K562 (cell line): Measurements from ENCODE around the gene PRSS38. TPM values are rescaled to one million over a fixed set of nuclear protein-coding genes. Genes with fewer than 3 reads are reported as not detected.

ENCODE experiments used
- ATAC-seq: fragments of 200-7000 bp; cut with Tn5 transposase; 3 replicates; pipeline ENCODE4 v1.9.1; 2020; ENCODE audit warnings: moderate library complexity
- BruUV-seq: library from RNA; stranded (reverse); fragments of 400-500 nt; replicated peaks from 2 replicates; lab custom pipeline; 2021; lab: Mats Ljungman, UMichigan
- CTCF ChIA-PET: fragments of 300-600 bp; formaldehyde crosslinking; extraction: SDS; loops from one replicate; lab custom pipeline; 2021; ENCODE audit warnings: low intra/inter-chr PET ratio; lab: Yijun Ruan, JAX
- POLR2A ChIA-PET: fragments of 300-600, 350-650 bp; sonication (Branson Sonifier 250); formaldehyde crosslinking; extraction: SDS; loops from one replicate; lab custom pipeline; 2021; ENCODE audit warnings: antibody characterized with exemption, inconsistent platforms; lab: Yijun Ruan, JAX
- DNase-seq, 4 experiments: peaks; one replicate each; pipeline versions ENCODE4 v3.0.0 to v3.0.0-alpha.2; 2011 to 2018; ENCODE audit warnings: low spot score in 3 of 4, mixed read lengths in 3 of 4; ENCODE audit errors: extremely low read depth in 1 of 4
- FAIRE-seq: peaks from 2 replicates; lab custom pipeline; 2011; peaks lifted over from hg19 to GRCh38; lab: Jason Lieb, UNC
- H2AFZ ChIP-seq: 2 replicates; pipeline ENCODE4 v1.6.0; 2011; ENCODE audit warnings: low read depth, low read length, control low read depth, inconsistent platforms
- H3K27ac ChIP-seq: fragments of 200-600 bp; 3 replicates; pipeline ENCODE4 v1.8.0; 2011; ENCODE audit warnings: low read depth, mild to moderate bottlenecking, control low read depth, inconsistent platforms, low read length, moderate library complexity, mixed read lengths; ENCODE audit errors: extremely low read depth
- H3K27me3 ChIP-seq, 2 experiments: fragments of 300-600 bp in 1 of 2; 2 replicates in 1 of 2; 3 replicates in 1 of 2; pipeline versions ENCODE4 v1.6.0 to v1.8.0; 2011; ENCODE audit warnings: inconsistent platforms in 2 of 2, low read length in 2 of 2, mild to moderate bottlenecking in 1 of 2, mixed read lengths in 1 of 2, moderate library complexity in 1 of 2; ENCODE audit not compliant: control insufficient read depth in 2 of 2, insufficient read depth in 2 of 2
- H3K36me3 ChIP-seq: fragments of 300-600 bp; 3 replicates; pipeline ENCODE4 v1.8.0; 2011; ENCODE audit warnings: mild to moderate bottlenecking, low read length, inconsistent platforms; ENCODE audit not compliant: control insufficient read depth, insufficient read depth
- H3K4me1 ChIP-seq, 2 experiments: fragments of 200-600 bp in 1 of 2; replicated peaks in 1 of 2; 2 replicates in 1 of 2; 3 replicates in 1 of 2; pipeline versions ENCODE4 v1.5.1 to v1.8.0; 2011; ENCODE audit warnings: inconsistent platforms in 2 of 2, low read length in 2 of 2, mild to moderate bottlenecking in 1 of 2, mixed read lengths in 1 of 2, moderate library complexity in 1 of 2; ENCODE audit not compliant: control insufficient read depth in 2 of 2, insufficient read depth in 2 of 2
- H3K4me2 ChIP-seq: 2 replicates; pipeline ENCODE4 v1.6.1; 2011; ENCODE audit warnings: low read length, control low read depth, inconsistent platforms, mixed read lengths; ENCODE audit not compliant: insufficient read depth
- H3K4me3 ChIP-seq: fragments of 200-600 bp; sonication (generic), shearing (Covaris generic); 2 replicates; pipeline ENCODE4 v1.5.1; 2016; ENCODE audit warnings: control low read depth, inconsistent platforms
- H3K79me2 ChIP-seq: fragments of 200-600 bp; 3 replicates; pipeline ENCODE4 v1.8.0; 2011; ENCODE audit warnings: low read length, inconsistent platforms; ENCODE audit not compliant: control insufficient read depth, insufficient read depth
- H3K9ac ChIP-seq, 2 experiments: 2 replicates each; pipeline versions ENCODE4 v1.6.0 to v1.6.1; 2011; ENCODE audit warnings: low read depth in 2 of 2, low read length in 2 of 2, control low read depth in 1 of 2, inconsistent platforms in 1 of 2, mild to moderate bottlenecking in 1 of 2, mixed read lengths in 1 of 2; ENCODE audit not compliant: insufficient read depth in 1 of 2
- H3K9me1 ChIP-seq: one replicate; pipeline ENCODE4 v1.6.0; 2011; ENCODE audit warnings: inconsistent platforms, mild to moderate bottlenecking, low read length, moderate library complexity; ENCODE audit not compliant: control insufficient read depth, insufficient read depth
- H3K9me3 ChIP-seq: replicated peaks from 2 replicates; pipeline ENCODE4 v1.5.1; 2011; ENCODE audit warnings: low read depth, low read length, inconsistent platforms; ENCODE audit not compliant: control insufficient read depth, insufficient read depth
- H4K20me1 ChIP-seq: replicated peaks from 2 replicates; pipeline ENCODE4 v1.6.1; 2011; ENCODE audit warnings: low read length, inconsistent platforms, mixed read lengths; ENCODE audit not compliant: control insufficient read depth, insufficient read depth
- BHLHE40 ChIP-seq: IDR thresholded peaks from 2 replicates; pipeline ENCODE4 v1.6.1; 2011; ENCODE audit warnings: low read length, improper control_type of control experiment
- CLOCK ChIP-seq: fragments of 250-450 bp; sonication (Bioruptor Pico); IDR thresholded peaks from 2 replicates; pipeline ENCODE4 v1.4.0; 2020; ENCODE audit warnings: mild to moderate bottlenecking, moderate library complexity, borderline replicate concordance
- HMGXB4 ChIP-seq: sonication (generic); formaldehyde crosslinking; IDR thresholded peaks from 2 replicates; pipeline ENCODE4 v1.8.1; 2023; ENCODE audit warnings: mild to moderate bottlenecking, missing genetic modification reagents
- IRF2 ChIP-seq: sonication (generic); formaldehyde crosslinking; IDR thresholded peaks from 2 replicates; pipeline ENCODE4 v1.8.1; 2022; ENCODE audit warnings: mild to moderate bottlenecking, missing genetic modification reagents
- MAX ChIP-seq: sonication (generic); formaldehyde crosslinking; IDR thresholded peaks from 2 replicates; pipeline ENCODE4 v1.9.0; 2022; ENCODE audit warnings: mild to moderate bottlenecking, missing genetic modification reagents
- MITF ChIP-seq: IDR thresholded peaks from 2 replicates; pipeline ENCODE4 v1.6.1; 2014; ENCODE audit warnings: antibody characterized with exemption
- PML ChIP-seq: IDR thresholded peaks from 2 replicates; pipeline ENCODE4 v1.6.1; 2012; ENCODE audit warnings: low read length, inconsistent platforms
- RFX1 ChIP-seq: fragments of 450-650 bp; IDR thresholded peaks from 2 replicates; pipeline ENCODE4 v1.6.1; 2016; ENCODE audit warnings: mild to moderate bottlenecking, moderate library complexity
- RUNX1 ChIP-seq: sonication (generic); IDR thresholded peaks from 2 replicates; pipeline ENCODE4 v1.6.1; 2016; ENCODE audit warnings: antibody characterized with exemption, low read depth
- TGIF2 ChIP-seq: sonication (generic); formaldehyde crosslinking; IDR thresholded peaks from 2 replicates; pipeline ENCODE4 v1.8.1; 2022; ENCODE audit warnings: mild to moderate bottlenecking, missing genetic modification reagents, moderate library complexity
- ZBTB33 ChIP-seq: sonication (generic); formaldehyde crosslinking; IDR thresholded peaks from 2 replicates; pipeline ENCODE4 v1.8.1; 2023; ENCODE audit warnings: mild to moderate bottlenecking, missing genetic modification reagents
- ZKSCAN8 ChIP-seq: fragments of 200-800 bp; sonication (Bioruptor generic); IDR thresholded peaks from 2 replicates; pipeline ENCODE4 v1.6.1; 2016; ENCODE audit warnings: missing genetic modification characterization, missing compliant biosample characterization
- ZNF445 ChIP-seq: fragments of 250-450 bp; sonication (Bioruptor Pico); IDR thresholded peaks from 2 replicates; pipeline ENCODE4 v1.4.0; 2020; ENCODE audit warnings: low read depth, mild to moderate bottlenecking, moderate library complexity
- ZNF780A ChIP-seq: fragments of 250-450 bp; sonication (Bioruptor Pico); IDR thresholded peaks from 2 replicates; pipeline ENCODE4 v1.5.0; 2021; ENCODE audit warnings: mild to moderate bottlenecking
- WGBS: fragments of 100-300 bp; shearing (Covaris generic); methylation state at CpG from one replicate; pipeline ENCODE4 v1.1.6; 2016; ENCODE audit warnings: low coverage, mixed read lengths; ENCODE audit not compliant: insufficient coverage; ENCODE audit errors: missing lambda C conversion rate; 5-methylcytosine and 5-hydroxymethylcytosine counted together
- in situ Hi-C: fragments of 300-500 bp; cut with MboI; formaldehyde crosslinking; loops from 4 replicates; pipeline ENCODE4 v1.15.0; 2018; ENCODE audit warnings: inconsistent platforms, mixed read lengths
- intact Hi-C: fragments of 100-400 bp; cut with micrococcal nuclease; formaldehyde crosslinking; loops from 2 replicates; pipeline ENCODE4 v1.14.2; 2022
- polyA plus RNA-seq, 8 experiments: library from polyadenylated mRNA; depleted of rRNA in 4 of 8; stranded (reverse) in 5 of 8; unstranded in 3 of 8; fragments of >200 nt; fragmentation: Nextera tagmentation in 2 of 8; fragmentation: Illumina TruSeq in 1 of 8; extraction: Ambion mirVana in 2 of 8; extraction: Trizol in 1 of 8; gene quantifications; 2 replicates each; pipeline versions ENCODE4 v1.2.1 to v1.2.3, GENCODE V29; 2011 to 2014; ENCODE audit warnings: inconsistent platforms in 1 of 8, missing spikeins in 1 of 8
- total RNA-seq, 7 experiments: library from RNA; depleted of rRNA in 6 of 7; stranded (reverse); fragments of >200 nt in 6 of 7; fragmentation: Illumina TruSeq in 2 of 7; extraction: Trizol in 2 of 7; gene quantifications; 2 replicates each; pipeline versions ENCODE4 v1.2.1 to v1.2.3, GENCODE V29; 2011 to 2021; ENCODE audit warnings: low replicate concordance in 1 of 7

The PRSS38 gene
- total and polyA plus RNA-seq, 9 of the 15 experiments (the other 6 are each of a cell fraction or from before 2014, with no cell fraction given) = 0.09 to 0.14 TPM; not detected in 7

GRCh38 chr1:227893949-227894721, 78.7 kb downstream of the PRSS38 start:
- no TSS peak for BruUV-seq
- 5% methylated on average over 27 of the region's 27 CpGs for WGBS
- Histone ChIP-seq H2AFZ (peak overlapping the region; percentile 5; the same call in 1 of the 2 replicates), H3K9ac (peak overlapping the region in 1 of 2 experiments; percentile 44; a peak in 2 of 4 replicates), H3K79me2 (no peaks in the 10 kb centered on the region), H3K4me2 (no peak overlapping the region), H3K9me1 (no peaks in the 10 kb centered on the region), H4K20me1 (no peaks in the 10 kb centered on the region), H3K9me3 (no peaks in the 10 kb centered on the region), H3K4me3 (no peak overlapping the region), H3K27ac (no peak overlapping the region), H3K27me3 (peaks cover 0 to 35% of the 10 kb centered on the region in 2 experiments; a peak in 2 of 5 replicates), H3K36me3 (no peaks in the 10 kb centered on the region), H3K4me1 (peaks cover 2 to 48% of the 10 kb centered on the region in 2 experiments; a peak in 4 of 5 replicates)
- in situ Hi-C loops = no loop called here
- intact Hi-C loops = no loop called here
- POLR2A ChIA-PET = no interaction called here
- no peak for DNase-seq
- CTCF ChIA-PET = no interaction called here
- no peak for FAIRE-seq
- no peak for ATAC-seq
- TF ChIP-seq ZKSCAN8 (CRISPR knock-in tag) (no peak), RUNX1 (no peak), PML (no peak), ZNF445 (no peak), RFX1 (no peak), IRF2 (CRISPR knock-in tag) (peak; percentile 47; the same call in 1 of the 2 replicates), ZBTB33 (CRISPR knock-in tag) (no peak), MITF (no peak), BHLHE40 (peak; percentile 31; the same call in 1 of the 2 replicates), CLOCK (no peak), ZNF780A (CRISPR knock-in tag) (no peak), HMGXB4 (CRISPR knock-in tag) (no peak), MAX (CRISPR knock-in tag) (peak; percentile 46), TGIF2 (CRISPR knock-in tag) (no peak)
